Measurements from ENCODE around the gene STK10.

GRCh38 chr5:172186114-172186695 lies 1.8 kb downstream of the STK10 start:
- no peak for TF ChIP-seq TCF12 (IDR thresholded peaks at IDR 0.05; ENCODE audit: low read depth)
- no peak for TF ChIP-seq MAX (IDR thresholded peaks at IDR 0.05)

All from Ishikawa (cell line).